ENCODE data around the gene GALNT17.

DNA sequence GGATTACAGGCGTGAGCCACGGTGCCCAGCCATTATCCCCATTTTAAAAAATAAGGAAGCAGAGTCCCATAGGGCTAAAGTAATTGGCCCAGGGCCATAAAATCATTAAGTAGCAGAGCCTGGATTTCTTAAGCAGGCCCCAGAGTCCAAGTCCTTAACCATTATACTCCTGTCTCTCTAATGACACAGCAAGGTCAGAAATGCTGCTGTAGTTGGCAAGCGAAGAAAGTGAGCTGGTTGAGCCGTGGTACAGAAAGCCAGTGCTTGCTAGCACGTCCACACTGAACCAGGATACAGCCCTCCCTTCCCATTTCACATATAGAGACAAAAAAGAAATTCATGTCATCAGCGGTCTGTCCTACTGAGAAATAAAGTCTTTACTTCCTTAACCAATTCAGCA lies 562.7 kb downstream of the GALNT17 start:
- TF ChIP-seq CTCF (IDR thresholded peaks at IDR 0.05; ENCODE audit: borderline replicate concordance, extremely low read depth, low read length, poor library complexity, severe bottlenecking), result no peak
- no peak for TF ChIP-seq EZH2 (IDR thresholded peaks at IDR 0.05; ENCODE audit: borderline replicate concordance, low read depth, low read length, severe bottlenecking)

All from DND-41 (cell line).